CD8-positive, alpha-beta memory T cell (primary cell): ENCODE measurements around the gene LDLRAD4. TPM values are rescaled to one million over a fixed set of nuclear protein-coding genes. Genes with fewer than 3 reads are reported as not detected.

ENCODE experiments used
- CTCF ChIA-PET: fragments of 350-600 bp; sonication (Branson Sonifier 250); formaldehyde crosslinking; loops from one replicate; lab custom pipeline; 2021; ENCODE audit warnings: antibody characterized with exemption; lab: Charles Lee
- POLR2A ChIA-PET: fragments of 350-600 bp; sonication (Branson Sonifier 250); formaldehyde crosslinking; loops from one replicate; lab custom pipeline; 2021; ENCODE audit warnings: antibody characterized with exemption; lab: Charles Lee
- DNase-seq, 5 donors: peaks; one replicate each; pipeline versions ENCODE4 v3.0.0 to v3.0.0-alpha.2; 2020 to 2022; ENCODE audit warnings: mixed read lengths in 1 of 5
- H3K27ac ChIP-seq: one replicate; pipeline ENCODE4 v1.7.0; 2013; ENCODE audit warnings: low read depth, mild to moderate bottlenecking, low read length, moderate library complexity
- H3K27me3 ChIP-seq: 2 replicates; pipeline ENCODE4 v1.7.0; 2013; ENCODE audit warnings: low read length, mild to moderate bottlenecking; ENCODE audit not compliant: insufficient read depth, poor library complexity, severe bottlenecking
- H3K36me3 ChIP-seq: 2 replicates; pipeline ENCODE4 v1.7.0; 2013; ENCODE audit warnings: mild to moderate bottlenecking, low read length, moderate library complexity; ENCODE audit not compliant: insufficient read depth
- H3K4me1 ChIP-seq: 2 replicates; pipeline ENCODE4 v1.7.0; 2013; ENCODE audit warnings: mild to moderate bottlenecking, low read length, moderate library complexity; ENCODE audit not compliant: insufficient read depth
- H3K4me3 ChIP-seq: 2 replicates; pipeline ENCODE4 v1.7.0; 2013; ENCODE audit warnings: mild to moderate bottlenecking, low read length
- H3K9me3 ChIP-seq: 2 replicates; pipeline ENCODE4 v1.7.0; 2013; ENCODE audit warnings: mild to moderate bottlenecking, low read length
- H3K27ac Mint-ChIP-seq, 8 donors: one replicate each; pipeline ENCODE4 v1.8.0; 2020 to 2021; ENCODE audit warnings: mixed read lengths in 8 of 8, mild to moderate bottlenecking in 6 of 8, inconsistent platforms in 3 of 8, moderate library complexity in 3 of 8
- H3K27me3 Mint-ChIP-seq, 2 donors: one replicate each; pipeline ENCODE4 v1.8.0; 2020 to 2021; ENCODE audit warnings: mixed read lengths in 2 of 2, mild to moderate bottlenecking in 1 of 2, moderate library complexity in 1 of 2
- H3K36me3 Mint-ChIP-seq, 3 donors: one replicate each; pipeline ENCODE4 v1.8.0; 2020 to 2021; ENCODE audit warnings: mixed read lengths in 3 of 3, inconsistent platforms in 1 of 3, mild to moderate bottlenecking in 1 of 3
- H3K4me1 Mint-ChIP-seq, 3 donors: one replicate each; pipeline ENCODE4 v1.8.0; 2020 to 2021; ENCODE audit warnings: mixed read lengths in 3 of 3, inconsistent platforms in 1 of 3, mild to moderate bottlenecking in 1 of 3
- H3K4me3 Mint-ChIP-seq, 7 donors: one replicate each; pipeline ENCODE4 v1.8.0; 2020 to 2021; ENCODE audit warnings: mixed read lengths in 7 of 7, mild to moderate bottlenecking in 6 of 7, moderate library complexity in 4 of 7, inconsistent platforms in 2 of 7
- H3K9me3 Mint-ChIP-seq, 5 donors: one replicate each; pipeline ENCODE4 v1.8.0; 2020 to 2022; ENCODE audit warnings: mixed read lengths in 5 of 5, mild to moderate bottlenecking in 3 of 5, moderate library complexity in 2 of 5, inconsistent platforms in 1 of 5
- polyA plus RNA-seq: library from polyadenylated mRNA; unstranded; fragments of 300-500 nt; fragmentation: Illumina TruSeq; gene quantifications from one replicate; pipeline ENCODE4 v1.2.3, GENCODE V29; 2021
- total RNA-seq, 2 experiments: library from RNA; stranded (reverse); gene quantifications; one replicate each; pipeline ENCODE4 v1.2.3, GENCODE V29; 2021

LDLRAD4 gene
- total and polyA plus RNA-seq, 3 experiments from 2014 or later = 8.1 to 30.4 (median 27.3) TPM

- ChIA-PET CTCF (no interaction called here), POLR2A (no interaction called here)
- peaks cover 13% of the 10 kb centered on the region for H3K4me1 ChIP-seq
- no peak overlapping the region for H3K27ac ChIP-seq
- no peaks in the 10 kb centered on the region for H3K27me3 ChIP-seq
- Mint-ChIP-seq H3K4me1 (peaks cover 20 to 48% (median 26%) of the 10 kb centered on the region in 3 donors), H3K36me3 (peaks cover 0 to 29% (median 9%) of the 10 kb centered on the region in 3 donors), H3K27me3 (peaks cover 0 to 6% of the 10 kb centered on the region in 2 donors), H3K4me3 (no peak overlapping the region), H3K9me3 (no peaks in the 10 kb centered on the region), H3K27ac (no peak overlapping the region)
- no peak for DNase-seq
- no peak overlapping the region for H3K4me3 ChIP-seq
- no peaks in the 10 kb centered on the region for H3K36me3 ChIP-seq
- H3K9me3 ChIP-seq = no peaks in the 10 kb centered on the region
Observed at GRCh38 chr18:13619505-13620205, 401.1 kb downstream of the LDLRAD4 start.

- POLR2A ChIA-PET = no interaction called here
- Histone ChIP-seq H3K27ac (no peak overlapping the region), H3K9me3 (no peaks in the 10 kb centered on the region), H3K36me3 (no peaks in the 10 kb centered on the region), H3K4me1 (peaks cover 7% of the 10 kb centered on the region), H3K4me3 (no peak overlapping the region), H3K27me3 (no peaks in the 10 kb centered on the region)
- CTCF ChIA-PET = no interaction called here
- Mint-ChIP-seq H3K9me3 (no peaks in the 10 kb centered on the region), H3K36me3 (peaks cover 0 to 29% (median 9%) of the 10 kb centered on the region in 3 donors), H3K27ac (no peak overlapping the region), H3K27me3 (peaks cover 0 to 3% of the 10 kb centered on the region in 2 donors), H3K4me1 (peaks cover 16 to 47% (median 21%) of the 10 kb centered on the region in 3 donors), H3K4me3 (no peak overlapping the region)
- DNase-seq = no peak
Observed at GRCh38 chr18:13620206-13620672, 401.7 kb downstream of the LDLRAD4 start.

GRCh38 chr18:13620818-13621445 is 402.4 kb downstream of the LDLRAD4 start:
- Mint-ChIP-seq H3K4me1 (peaks cover 9 to 41% (median 14%) of the 10 kb centered on the region in 3 donors), H3K9me3 (no peaks in the 10 kb centered on the region), H3K27ac (no peak overlapping the region), H3K27me3 (peaks cover 0 to 2% of the 10 kb centered on the region in 2 donors), H3K36me3 (peaks cover 0 to 30% (median 9%) of the 10 kb centered on the region in 3 donors), H3K4me3 (no peak overlapping the region)
- no peak for DNase-seq
- Histone ChIP-seq H3K9me3 (no peaks in the 10 kb centered on the region), H3K27me3 (no peaks in the 10 kb centered on the region), H3K4me3 (no peak overlapping the region), H3K36me3 (no peaks in the 10 kb centered on the region), H3K27ac (no peak overlapping the region), H3K4me1 (peaks cover under 1% of the 10 kb centered on the region)
- ChIA-PET POLR2A (no interaction called here), CTCF (interaction anchor here (0.6 kb wide), 1 partner anchor 68 kb away, joined by 3 read pairs; no protein-coding TSS in a partner anchor)

GRCh38 chr18:13621446-13621849 is 402.9 kb downstream of the LDLRAD4 start:
- peak overlapping the region in 1 of 8 donors; percentile 74 for H3K27ac Mint-ChIP-seq
- no peaks in the 10 kb centered on the region for H3K9me3 Mint-ChIP-seq
- peaks cover 0 to 2% of the 10 kb centered on the region in 2 donors for H3K27me3 Mint-ChIP-seq
- no peak overlapping the region for H3K27ac ChIP-seq
- ChIA-PET POLR2A (no interaction called here), CTCF (interaction anchor here (0.6 kb wide), 1 partner anchor 67 kb away, joined by 3 read pairs; no protein-coding TSS in a partner anchor)
- no peak overlapping the region for H3K4me3 Mint-ChIP-seq
- H3K9me3 ChIP-seq = no peaks in the 10 kb centered on the region
- no peak for DNase-seq
- H3K36me3 ChIP-seq = no peaks in the 10 kb centered on the region
- no peaks in the 10 kb centered on the region for H3K4me1 ChIP-seq
- no peaks in the 10 kb centered on the region for H3K27me3 ChIP-seq
- H3K4me3 ChIP-seq = no peak overlapping the region
- H3K4me1 Mint-ChIP-seq = peaks cover 5 to 41% (median 8%) of the 10 kb centered on the region in 3 donors
- H3K36me3 Mint-ChIP-seq = peaks cover 0 to 31% (median 9%) of the 10 kb centered on the region in 3 donors

- Mint-ChIP-seq H3K27me3 (peaks cover 0 to 2% of the 10 kb centered on the region in 2 donors), H3K27ac (peak overlapping the region in 1 of 8 donors; percentile 74)
- POLR2A ChIA-PET = no interaction called here
Observed at GRCh38 chr18:13621886-13622619, 403.5 kb downstream of the LDLRAD4 start.

GRCh38 chr18:13622751-13623150 is 404.2 kb downstream of the LDLRAD4 start:
- Mint-ChIP-seq H3K27ac (peak overlapping the region in 1 of 8 donors; percentile 24), H3K4me3 (no peak overlapping the region), H3K27me3 (peaks cover 0 to under 1% of the 10 kb centered on the region in 2 donors), H3K36me3 (peaks cover 0 to 36% (median 9%) of the 10 kb centered on the region in 3 donors), H3K9me3 (no peaks in the 10 kb centered on the region), H3K4me1 (peaks cover 0 to 34% (median 2%) of the 10 kb centered on the region in 3 donors)
- no peak overlapping the region for H3K27ac ChIP-seq
- no peaks in the 10 kb centered on the region for H3K4me1 ChIP-seq
- CTCF ChIA-PET = no interaction called here
- H3K27me3 ChIP-seq = no peaks in the 10 kb centered on the region
- POLR2A ChIA-PET = no interaction called here
- no peak overlapping the region for H3K4me3 ChIP-seq
- H3K36me3 ChIP-seq = no peaks in the 10 kb centered on the region
- H3K9me3 ChIP-seq = no peaks in the 10 kb centered on the region
- DNase-seq = no peak

More at GRCh38 chr18:13621886-13622619, 403.5 kb downstream of the LDLRAD4 start:
- Mint-ChIP-seq H3K9me3 (no peaks in the 10 kb centered on the region), H3K4me1 (peaks cover 3 to 38% (median 6%) of the 10 kb centered on the region in 3 donors), H3K4me3 (no peak overlapping the region), H3K36me3 (peaks cover 0 to 32% (median 9%) of the 10 kb centered on the region in 3 donors)
- DNase-seq = no peak
- H3K36me3 ChIP-seq = no peaks in the 10 kb centered on the region
- CTCF ChIA-PET = interaction anchor here (0.6 kb wide), 1 partner anchor 67 kb away, joined by 3 read pairs; no protein-coding TSS in a partner anchor
- H3K4me3 ChIP-seq = no peak overlapping the region
- H3K27ac ChIP-seq = no peak overlapping the region
- H3K27me3 ChIP-seq = no peaks in the 10 kb centered on the region
- H3K4me1 ChIP-seq = no peaks in the 10 kb centered on the region
- no peaks in the 10 kb centered on the region for H3K9me3 ChIP-seq

GRCh38 chr18:13623348-13623747 is 404.8 kb downstream of the LDLRAD4 start:
- ChIA-PET CTCF (no interaction called here), POLR2A (no interaction called here)
- DNase-seq = no peak
- Mint-ChIP-seq H3K4me1 (peaks cover 1 to 30% (median 2%) of the 10 kb centered on the region in 3 donors), H3K36me3 (peaks cover 0 to 36% (median 9%) of the 10 kb centered on the region in 3 donors), H3K4me3 (no peak overlapping the region), H3K27ac (peak overlapping the region in 1 of 8 donors; percentile 54), H3K9me3 (no peaks in the 10 kb centered on the region), H3K27me3 (no peaks in the 10 kb centered on the region)
- H3K9me3 ChIP-seq = no peaks in the 10 kb centered on the region
- no peaks in the 10 kb centered on the region for H3K36me3 ChIP-seq
- no peak overlapping the region for H3K4me3 ChIP-seq
- no peak overlapping the region for H3K27ac ChIP-seq
- H3K4me1 ChIP-seq = no peaks in the 10 kb centered on the region
- no peaks in the 10 kb centered on the region for H3K27me3 ChIP-seq
